GM21390 (cell line): ENCODE results near the gene NCAN.

Experiments used
- ATAC-seq: cut with Tn5 transposase; IDR thresholded peaks from one replicate; pipeline ENCODE4 v1.9.1; 2021; ENCODE audit not compliant: unreplicated experiment

The NCAN gene

DNA sequence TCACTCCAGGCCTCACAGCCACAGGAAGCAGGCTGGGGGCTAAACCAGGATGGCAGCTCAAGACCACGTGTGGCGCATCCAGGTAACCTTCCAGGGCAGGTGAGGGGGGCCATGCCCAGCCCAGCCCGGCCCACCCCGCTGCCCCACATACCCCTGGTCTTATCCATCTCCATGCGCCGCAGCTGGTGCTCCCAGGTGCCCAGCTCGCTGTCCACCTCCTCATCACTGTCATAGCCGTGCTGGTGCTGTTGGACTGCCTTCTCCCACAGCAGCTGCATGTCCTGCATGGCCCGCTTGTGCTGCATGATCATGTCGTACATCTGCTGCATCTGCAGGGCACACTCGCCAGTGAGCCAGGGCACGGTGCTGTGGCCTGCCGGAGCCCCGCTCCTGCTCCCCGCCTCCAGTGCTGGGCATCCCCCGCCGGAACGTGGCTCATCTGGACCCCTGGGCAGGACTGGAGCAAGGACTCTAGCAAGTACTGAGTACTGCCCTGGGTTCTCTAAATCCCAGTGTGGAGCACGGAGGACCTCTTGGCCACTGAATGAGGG lies 67.4 kb downstream of the NCAN start:
- no peak for ATAC-seq

DNA sequence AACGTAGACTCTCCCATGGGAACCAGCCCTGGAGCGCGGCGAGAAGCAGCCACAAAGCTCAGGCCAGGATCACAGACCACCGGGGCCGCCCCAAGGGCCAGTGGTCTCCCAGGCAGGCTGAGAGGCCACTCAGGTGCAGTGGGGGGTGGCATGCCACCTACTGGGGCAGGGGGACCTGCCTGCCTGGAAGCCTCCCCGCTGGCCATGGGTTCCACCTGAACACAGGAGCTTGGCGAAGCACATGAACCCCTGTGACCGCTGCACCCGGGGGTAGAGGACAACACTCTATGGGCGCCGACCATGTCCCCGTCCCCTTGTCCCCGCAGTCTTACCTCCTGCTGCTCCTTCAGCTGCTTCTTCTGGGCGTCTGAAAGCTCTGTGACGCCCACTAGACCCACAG lies 68.1 kb downstream of the NCAN start:
- ATAC-seq, result no peak

DNA sequence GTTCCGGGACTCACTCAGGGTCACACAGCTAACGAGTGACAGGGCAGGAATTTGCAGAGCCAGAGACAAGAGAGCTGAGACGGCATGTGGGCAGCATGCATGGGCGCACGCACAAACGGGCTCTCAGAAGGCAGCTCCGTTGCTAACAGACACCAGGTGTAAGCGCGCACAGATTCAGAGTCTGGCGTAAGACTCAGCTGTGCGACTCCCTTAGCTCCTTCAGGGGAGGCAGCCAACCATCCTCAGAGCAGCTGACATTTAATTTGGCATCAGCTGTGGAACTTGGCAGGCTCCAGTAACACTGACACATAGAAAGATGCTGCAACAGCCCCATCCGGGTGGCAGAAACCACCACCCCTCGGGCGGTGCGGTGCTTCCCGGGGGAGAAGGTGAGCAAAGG lies 68.8 kb downstream of the NCAN start:
- no peak for ATAC-seq

DNA sequence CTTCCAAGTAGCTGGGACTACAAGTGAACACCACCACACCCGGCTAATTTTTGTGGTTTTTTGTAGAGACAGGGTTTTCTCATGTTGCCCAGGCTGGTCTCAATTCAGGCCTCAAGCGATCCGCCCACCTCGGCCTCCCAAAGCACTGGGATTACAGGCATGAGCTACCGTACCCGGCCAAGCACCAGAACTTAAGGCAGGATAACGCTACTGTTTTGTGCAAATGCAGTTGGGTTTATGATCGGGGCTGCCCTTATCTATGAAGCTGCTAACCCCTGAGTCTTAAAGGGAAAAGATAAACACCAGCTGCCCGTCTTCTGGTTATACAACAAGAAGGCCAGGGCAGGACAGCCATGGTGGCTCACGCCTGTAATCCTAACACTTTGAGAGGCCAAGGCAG lies 73.9 kb downstream of the NCAN start:
- no peak for ATAC-seq

GRCh38 chr19:19292607-19293006 lies 80.8 kb downstream of the NCAN start:
- ATAC-seq, result no peak

- no peak for ATAC-seq
Observed at GRCh38 chr19:19294914-19295313, 83.2 kb downstream of the NCAN start.

GRCh38 chr19:19296953-19297689 lies 85.4 kb downstream of the NCAN start:
- ATAC-seq, result no peak

DNA sequence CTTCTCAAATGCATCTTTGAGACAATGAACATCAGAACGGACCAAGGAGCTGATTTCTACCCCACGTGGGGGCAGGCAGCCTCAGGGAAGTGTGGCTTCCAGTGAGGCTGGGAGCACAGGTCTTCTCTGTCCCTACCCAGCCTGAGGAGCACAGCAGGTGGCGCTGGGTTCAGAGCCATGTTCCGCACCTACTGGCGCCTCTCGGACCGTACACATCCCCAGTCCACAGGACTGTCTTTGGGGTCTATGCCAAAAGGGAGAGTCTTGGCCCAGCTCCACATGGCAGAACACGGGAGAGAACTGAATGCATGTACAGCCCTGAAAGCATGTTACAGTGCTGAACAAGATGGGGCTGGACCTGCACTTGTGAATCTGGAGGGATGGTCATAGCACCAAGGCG lies 86.0 kb downstream of the NCAN start:
- ATAC-seq, result no peak

DNA sequence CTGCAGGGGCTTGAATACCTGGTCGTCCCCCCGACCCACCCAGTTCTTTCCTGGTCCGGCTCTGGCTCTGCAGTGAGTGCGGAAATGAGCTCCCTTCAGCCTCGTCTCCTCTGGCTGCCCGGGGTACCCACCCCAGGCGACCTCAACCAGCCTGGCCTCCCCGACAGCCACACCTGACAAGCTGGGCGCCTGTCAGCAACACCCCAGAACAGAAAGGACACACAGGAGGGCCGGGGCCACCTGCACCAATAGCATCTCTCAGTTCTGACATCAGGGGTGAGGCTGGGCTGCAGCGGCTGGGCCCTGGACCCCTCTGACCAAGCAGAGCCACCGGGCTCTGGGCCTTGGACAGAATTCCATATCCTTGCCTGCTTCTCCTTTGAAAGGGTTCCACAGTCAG lies 88.9 kb downstream of the NCAN start:
- no peak for ATAC-seq
